ENCODE results near the gene ORAI2. TPM values are rescaled to one million over a fixed set of nuclear protein-coding genes. Genes with fewer than 3 reads are reported as not detected.

ORAI2 gene
- polyA plus RNA-seq, 1 donor from 2014 or later = 36.3 TPM

DNA sequence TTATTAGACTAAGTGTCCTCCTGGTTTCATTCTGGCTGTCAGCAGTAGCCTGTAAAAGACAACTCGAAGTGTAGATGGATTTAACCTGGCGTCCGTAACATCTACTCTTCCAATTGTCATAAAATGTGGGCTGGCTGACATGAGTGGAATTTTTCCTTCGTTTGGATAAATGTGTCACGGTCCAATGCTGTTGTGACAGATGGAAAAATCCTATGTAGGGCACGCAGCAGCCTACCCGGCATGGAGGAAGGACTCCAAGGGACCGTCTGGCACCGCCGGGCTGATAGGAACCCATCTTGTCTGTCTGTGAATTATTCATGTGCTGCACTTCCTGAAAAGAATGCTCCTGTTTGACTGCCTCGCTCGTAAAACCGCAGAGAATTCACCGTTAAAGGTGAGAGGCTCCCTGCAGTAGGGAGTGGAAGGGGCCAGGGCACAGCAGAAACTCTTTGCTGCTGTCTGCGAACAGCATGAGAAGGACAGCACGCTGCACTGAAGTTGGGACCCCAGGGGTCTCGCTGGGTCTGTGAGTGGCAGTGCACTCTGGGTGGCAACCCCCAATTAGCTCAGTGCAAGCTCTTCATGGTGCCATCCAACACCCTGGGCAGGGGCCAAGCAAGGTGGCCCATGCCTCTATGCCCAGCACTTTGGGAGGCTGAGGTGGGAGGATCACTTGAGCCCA is 1.6 kb upstream of the ORAI2 start:
- no peak for TF ChIP-seq RAD21 (conservative IDR thresholded peaks at IDR 0.05)
- no peak for TF ChIP-seq MXI1 (conservative IDR thresholded peaks at IDR 0.05; ENCODE audit: poor library complexity, severe bottlenecking)
- no peaks in the 10 kb centered on the region for H3K9me3 ChIP-seq (ENCODE audit: low read length)
- H3K9me2 ChIP-seq (ENCODE audit: insufficient read depth, low read length) = no peaks in the 10 kb centered on the region
- H3K4me3 ChIP-seq (ENCODE audit: low read length) = peak overlapping the region; percentile 35
- H3K9ac ChIP-seq (ENCODE audit: low read length) = peak overlapping the region; percentile 2
- H3K27me3 ChIP-seq (ENCODE audit: insufficient read depth, low read depth, low read length) = no peaks in the 10 kb centered on the region
- no peaks in the 10 kb centered on the region for H3F3A ChIP-seq (ENCODE audit: insufficient read depth, low read length, poor library complexity, severe bottlenecking)
- H3K4me2 ChIP-seq (ENCODE audit: low read length) = peak overlapping the region; percentile 19
- no peaks in the 10 kb centered on the region for H4K20me1 ChIP-seq (ENCODE audit: insufficient read depth)
- H3K36me3 ChIP-seq (ENCODE audit: insufficient read depth, low read length) = no peaks in the 10 kb centered on the region
- H2AFZ ChIP-seq (ENCODE audit: low read depth, low read length) = no peak overlapping the region
- H3K27ac ChIP-seq (ENCODE audit: low read length) = peak overlapping the region; percentile 29
- H3K79me2 ChIP-seq (replicated peaks; ENCODE audit: insufficient read depth, low read length) = peaks cover 13% of the 10 kb centered on the region

DNA sequence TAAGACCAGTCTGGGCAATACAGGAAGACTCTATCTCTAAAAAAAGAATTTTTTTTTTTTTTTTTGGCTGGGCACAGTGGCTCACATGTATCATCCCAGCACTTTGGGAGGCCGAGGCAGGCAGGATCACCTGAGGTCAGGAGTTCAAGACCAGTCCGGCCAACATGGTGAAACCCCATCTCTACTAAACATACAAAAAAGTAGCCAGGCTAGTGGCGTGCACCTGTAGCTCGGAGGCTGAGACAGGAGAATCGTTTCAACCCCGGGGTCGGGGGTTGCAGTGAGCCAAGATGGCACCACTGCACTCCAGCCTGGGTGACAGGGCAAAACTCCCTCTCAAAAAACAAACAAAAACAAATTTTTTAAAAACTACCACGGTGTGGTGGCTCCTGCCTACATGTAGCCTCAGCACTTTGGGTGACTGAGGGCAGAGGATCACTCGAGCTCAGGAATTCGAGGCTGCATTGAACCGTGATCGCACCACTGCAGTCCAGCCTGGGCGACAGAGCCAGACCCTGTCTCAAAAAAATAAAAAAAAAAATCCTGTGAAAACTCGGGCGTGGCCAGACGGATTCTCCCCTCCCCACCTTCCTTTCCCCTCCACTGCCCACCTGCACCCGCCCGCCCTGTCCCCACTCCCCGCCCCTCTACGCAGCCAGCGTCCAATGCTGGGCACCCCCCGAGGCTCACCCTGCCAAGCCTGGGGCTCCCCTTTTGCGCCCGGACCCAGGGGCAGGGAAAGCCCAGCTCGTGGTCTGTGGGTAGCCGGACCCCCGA is 745 bp upstream of the ORAI2 start:
- Histone ChIP-seq H3K4me3 (ENCODE audit: low read length) (peak overlapping the region; percentile 92), H3K4me2 (ENCODE audit: low read length) (peak overlapping the region; percentile 48), H3K36me3 (ENCODE audit: insufficient read depth, low read length) (no peaks in the 10 kb centered on the region), H3F3A (ENCODE audit: insufficient read depth, low read length, poor library complexity, severe bottlenecking) (no peaks in the 10 kb centered on the region), H3K79me2 (replicated peaks; ENCODE audit: insufficient read depth, low read length) (peaks cover 13% of the 10 kb centered on the region), H4K20me1 (ENCODE audit: insufficient read depth) (no peaks in the 10 kb centered on the region), H3K9me3 (ENCODE audit: low read length) (no peaks in the 10 kb centered on the region), H2AFZ (ENCODE audit: low read depth, low read length) (peak overlapping the region; percentile 25), H3K27ac (ENCODE audit: low read length) (peak overlapping the region; percentile 71), H3K9ac (ENCODE audit: low read length) (peak overlapping the region; percentile 86), H3K9me2 (ENCODE audit: insufficient read depth, low read length) (no peaks in the 10 kb centered on the region), H3K27me3 (ENCODE audit: insufficient read depth, low read depth, low read length) (no peaks in the 10 kb centered on the region)
- TF ChIP-seq RAD21 (conservative IDR thresholded peaks at IDR 0.05) (no peak), POLR2AphosphoS5 (IDR thresholded peaks at IDR 0.05) (no peak), EZH2 (IDR thresholded peaks at IDR 0.05; ENCODE audit: borderline replicate concordance, insufficient read depth, low read length, poor library complexity, severe bottlenecking) (no peak), EP300 (conservative IDR thresholded peaks at IDR 0.05; ENCODE audit: poor library complexity, severe bottlenecking) (no peak), MXI1 (conservative IDR thresholded peaks at IDR 0.05; ENCODE audit: poor library complexity, severe bottlenecking) (no peak), SMC3 (conservative IDR thresholded peaks at IDR 0.05; ENCODE audit: poor library complexity) (no peak)
- TF ChIP-seq, protein P1, sequence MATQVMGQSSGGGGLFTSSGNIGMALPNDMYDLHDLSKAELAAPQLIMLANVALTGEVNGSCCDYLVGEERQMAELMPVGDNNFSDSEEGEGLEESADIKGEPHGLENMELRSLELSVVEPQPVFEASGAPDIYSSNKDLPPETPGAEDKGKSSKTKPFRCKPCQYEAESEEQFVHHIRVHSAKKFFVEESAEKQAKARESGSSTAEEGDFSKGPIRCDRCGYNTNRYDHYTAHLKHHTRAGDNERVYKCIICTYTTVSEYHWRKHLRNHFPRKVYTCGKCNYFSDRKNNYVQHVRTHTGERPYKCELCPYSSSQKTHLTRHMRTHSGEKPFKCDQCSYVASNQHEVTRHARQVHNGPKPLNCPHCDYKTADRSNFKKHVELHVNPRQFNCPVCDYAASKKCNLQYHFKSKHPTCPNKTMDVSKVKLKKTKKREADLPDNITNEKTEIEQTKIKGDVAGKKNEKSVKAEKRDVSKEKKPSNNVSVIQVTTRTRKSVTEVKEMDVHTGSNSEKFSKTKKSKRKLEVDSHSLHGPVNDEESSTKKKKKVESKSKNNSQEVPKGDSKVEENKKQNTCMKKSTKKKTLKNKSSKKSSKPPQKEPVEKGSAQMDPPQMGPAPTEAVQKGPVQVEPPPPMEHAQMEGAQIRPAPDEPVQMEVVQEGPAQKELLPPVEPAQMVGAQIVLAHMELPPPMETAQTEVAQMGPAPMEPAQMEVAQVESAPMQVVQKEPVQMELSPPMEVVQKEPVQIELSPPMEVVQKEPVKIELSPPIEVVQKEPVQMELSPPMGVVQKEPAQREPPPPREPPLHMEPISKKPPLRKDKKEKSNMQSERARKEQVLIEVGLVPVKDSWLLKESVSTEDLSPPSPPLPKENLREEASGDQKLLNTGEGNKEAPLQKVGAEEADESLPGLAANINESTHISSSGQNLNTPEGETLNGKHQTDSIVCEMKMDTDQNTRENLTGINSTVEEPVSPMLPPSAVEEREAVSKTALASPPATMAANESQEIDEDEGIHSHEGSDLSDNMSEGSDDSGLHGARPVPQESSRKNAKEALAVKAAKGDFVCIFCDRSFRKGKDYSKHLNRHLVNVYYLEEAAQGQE (IDR thresholded peaks at IDR 0.05; ENCODE audit: borderline replicate concordance) = no peak

DNA sequence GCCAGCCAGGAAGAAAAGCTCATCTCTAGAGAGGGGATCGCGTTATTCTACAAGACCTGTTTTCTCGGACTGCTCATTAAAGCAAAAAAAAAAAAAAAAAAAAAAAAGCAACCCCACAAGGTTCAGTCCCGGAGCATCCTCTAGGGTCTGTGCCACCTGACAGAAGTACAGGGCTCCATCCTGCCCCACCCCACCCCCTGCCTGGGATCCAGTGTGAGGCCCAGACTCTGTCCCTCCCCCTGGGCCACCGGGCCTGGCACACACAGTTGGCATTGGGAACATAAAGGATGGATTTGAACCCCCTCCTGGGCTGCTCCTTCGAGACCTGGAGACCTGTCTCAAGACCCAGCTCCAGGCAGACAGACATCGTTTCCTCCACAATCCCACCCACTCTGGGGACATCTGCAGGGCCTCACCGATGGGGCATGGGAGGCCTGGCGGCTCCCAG is 688 bp downstream of the ORAI2 start:
- Histone ChIP-seq H3K79me2 (replicated peaks; ENCODE audit: insufficient read depth, low read length) (peaks cover 13% of the 10 kb centered on the region), H3K4me3 (ENCODE audit: low read length) (peak overlapping the region; percentile 92), H3K9me3 (ENCODE audit: low read length) (no peaks in the 10 kb centered on the region), H2AFZ (ENCODE audit: low read depth, low read length) (peak overlapping the region; percentile 33), H4K20me1 (ENCODE audit: insufficient read depth) (no peaks in the 10 kb centered on the region), H3F3A (ENCODE audit: insufficient read depth, low read length, poor library complexity, severe bottlenecking) (no peaks in the 10 kb centered on the region), H3K4me2 (ENCODE audit: low read length) (peak overlapping the region; percentile 73), H3K27me3 (ENCODE audit: insufficient read depth, low read depth, low read length) (no peaks in the 10 kb centered on the region), H3K36me3 (ENCODE audit: insufficient read depth, low read length) (no peaks in the 10 kb centered on the region), H3K27ac (ENCODE audit: low read length) (peak overlapping the region; percentile 47), H3K9me2 (ENCODE audit: insufficient read depth, low read length) (no peaks in the 10 kb centered on the region), H3K9ac (ENCODE audit: low read length) (peak overlapping the region; percentile 89)
- TF ChIP-seq, protein P1 (IDR thresholded peaks at IDR 0.05; ENCODE audit: borderline replicate concordance) = no peak
- TF ChIP-seq EZH2 (IDR thresholded peaks at IDR 0.05; ENCODE audit: borderline replicate concordance, insufficient read depth, low read length, poor library complexity, severe bottlenecking) = no peak
- TF ChIP-seq RAD21 (conservative IDR thresholded peaks at IDR 0.05) = no peak
- TF ChIP-seq SMC3 (conservative IDR thresholded peaks at IDR 0.05; ENCODE audit: poor library complexity) = no peak
